Astrocyte (in vitro differentiated cells and primary cell): ENCODE measurements around the gene ETFA. TPM values are rescaled to one million over a fixed set of nuclear protein-coding genes. Genes with fewer than 3 reads are reported as not detected.

ENCODE experiments used
- DNase-seq: peaks from one replicate; pipeline ENCODE4 v3.0.0-alpha.2; 2010; ENCODE audit warnings: low read depth
- FAIRE-seq: peaks from 2 replicates; lab custom pipeline; 2011; peaks lifted over from hg19 to GRCh38; lab: Jason Lieb, UNC
- H2AFZ ChIP-seq: 2 replicates; pipeline ENCODE4 v1.6.0; 2012; ENCODE audit warnings: low read depth, low read length, inconsistent platforms
- H3K27ac ChIP-seq: 2 replicates; pipeline ENCODE4 v1.5.1; 2011; ENCODE audit warnings: low read depth, low read length, inconsistent platforms
- H3K27me3 ChIP-seq: 2 replicates; pipeline ENCODE4 v1.6.0; 2011; ENCODE audit warnings: low read length, inconsistent platforms; ENCODE audit not compliant: insufficient read depth
- H3K36me3 ChIP-seq: 2 replicates; pipeline ENCODE4 v1.5.1; 2011; ENCODE audit warnings: low read length, inconsistent platforms; ENCODE audit not compliant: insufficient read depth
- H3K4me1 ChIP-seq: 2 replicates; pipeline ENCODE4 v1.5.1; 2011; ENCODE audit warnings: low read length, inconsistent platforms; ENCODE audit not compliant: insufficient read depth
- H3K4me2 ChIP-seq: 2 replicates; pipeline ENCODE4 v1.6.0; 2012; ENCODE audit warnings: low read length, inconsistent platforms
- H3K4me3 ChIP-seq: 2 replicates; pipeline ENCODE4 v1.5.1; 2011; ENCODE audit warnings: low read depth, mild to moderate bottlenecking, low read length, inconsistent platforms; ENCODE audit not compliant: insufficient read depth
- H3K79me2 ChIP-seq: 2 replicates; pipeline ENCODE4 v1.6.0; 2012; ENCODE audit warnings: mild to moderate bottlenecking, low read length, inconsistent platforms; ENCODE audit not compliant: insufficient read depth
- H3K9ac ChIP-seq: 2 replicates; pipeline ENCODE4 v1.6.0; 2012; ENCODE audit warnings: mild to moderate bottlenecking, low read length, inconsistent platforms
- H3K9me3 ChIP-seq: 2 replicates; pipeline ENCODE4 v1.5.1; 2012; ENCODE audit warnings: low read depth, mild to moderate bottlenecking, low read length, inconsistent platforms; ENCODE audit not compliant: insufficient read depth
- H4K20me1 ChIP-seq: 2 replicates; pipeline ENCODE4 v1.6.0; 2012; ENCODE audit warnings: low read length, inconsistent platforms; ENCODE audit not compliant: insufficient read depth
- H3K27ac Mint-ChIP-seq: one replicate; pipeline ENCODE4 v1.8.0; 2021; ENCODE audit warnings: mild to moderate bottlenecking, mixed read lengths; ENCODE audit not compliant: unreplicated experiment
- H3K27me3 Mint-ChIP-seq: one replicate; pipeline ENCODE4 v1.8.0; 2021; ENCODE audit warnings: low read depth, mixed read lengths; ENCODE audit not compliant: unreplicated experiment
- H3K36me3 Mint-ChIP-seq: one replicate; pipeline ENCODE4 v1.8.0; 2021; ENCODE audit warnings: low read depth, mixed read lengths; ENCODE audit not compliant: unreplicated experiment
- H3K4me1 Mint-ChIP-seq: one replicate; pipeline ENCODE4 v1.8.0; 2021; ENCODE audit warnings: low read depth, mixed read lengths; ENCODE audit not compliant: unreplicated experiment
- H3K4me3 Mint-ChIP-seq: one replicate; pipeline ENCODE4 v1.8.0; 2021; ENCODE audit warnings: mild to moderate bottlenecking, moderate library complexity, mixed read lengths; ENCODE audit not compliant: unreplicated experiment
- H3K9me3 Mint-ChIP-seq: one replicate; pipeline ENCODE4 v1.8.0; 2021; ENCODE audit warnings: mild to moderate bottlenecking, mixed read lengths; ENCODE audit not compliant: unreplicated experiment
- EZH2 ChIP-seq: IDR thresholded peaks from 2 replicates; pipeline ENCODE4 v1.6.1; 2012; ENCODE audit warnings: mild to moderate bottlenecking, low read length, inconsistent platforms; ENCODE audit not compliant: insufficient read depth
- total RNA-seq: library from RNA; stranded (reverse); gene quantifications from 2 replicates; pipeline ENCODE4 v1.2.1, GENCODE V29; 2021
- TF ChIP-seq, protein P1 (sequence below): IDR thresholded peaks from 2 replicates; pipeline ENCODE4 v1.5.1; 2011; ENCODE audit warnings: low read depth, mild to moderate bottlenecking, inconsistent platforms, low read length, moderate library complexity; ENCODE audit not compliant: insufficient read depth

The ETFA gene
- total RNA-seq, 1 donor from 2014 or later: 126 TPM

DNA sequence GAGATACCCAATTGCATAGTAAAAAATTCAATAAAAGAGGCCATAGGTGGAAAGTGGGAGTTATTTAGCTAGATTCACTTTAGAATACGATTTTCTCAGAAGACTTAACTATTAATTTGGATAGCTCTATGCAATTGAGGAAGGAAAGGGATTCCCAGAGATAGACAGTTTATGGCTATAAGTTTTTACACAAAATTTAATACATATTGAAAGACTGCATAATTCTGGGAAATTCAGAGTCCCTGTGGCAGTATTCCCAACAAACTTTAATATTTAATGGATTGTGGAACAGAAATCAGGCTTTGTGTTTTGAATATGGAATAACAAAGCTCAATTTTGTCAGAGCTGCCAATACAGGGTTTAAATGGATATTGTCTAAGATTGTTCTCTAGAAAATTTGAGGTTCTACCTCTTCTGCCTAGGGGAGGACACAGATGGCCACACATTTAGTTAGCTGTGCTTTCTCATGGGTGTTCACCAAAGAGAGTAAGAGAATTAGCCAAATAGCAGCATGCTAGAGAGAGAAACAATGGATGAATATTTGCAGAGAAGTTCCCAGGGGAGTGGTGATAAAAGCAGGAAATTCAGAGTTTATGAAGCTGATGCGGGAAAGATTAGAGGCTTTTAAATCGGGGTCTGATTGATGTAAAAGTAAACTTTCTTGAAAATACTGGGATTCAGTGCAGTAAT is 33.8 kb upstream of the ETFA start:
- Mint-ChIP-seq H3K27ac (peak overlapping the region; percentile 43), H3K9me3 (peaks cover 18% of the 10 kb centered on the region)
- FAIRE-seq: no peak

GRCh38 chr15:76343313-76343996 is 32.2 kb upstream of the ETFA start:
- Histone ChIP-seq H3K36me3 (no peaks in the 10 kb centered on the region), H3K9ac (no peak overlapping the region), H3K79me2 (no peaks in the 10 kb centered on the region), H3K4me2 (no peak overlapping the region), H3K27ac (no peak overlapping the region), H2AFZ (no peak overlapping the region), H3K9me3 (peaks cover 2% of the 10 kb centered on the region), H4K20me1 (peaks cover 38% of the 10 kb centered on the region), H3K4me1 (peaks cover 22% of the 10 kb centered on the region), H3K4me3 (no peak overlapping the region), H3K27me3 (peaks cover 92% of the 10 kb centered on the region)
- H3K36me3 Mint-ChIP-seq: peaks cover 6% of the 10 kb centered on the region
- peaks cover 75% of the 10 kb centered on the region for H3K27me3 Mint-ChIP-seq
- H3K9me3 Mint-ChIP-seq: peaks cover 20% of the 10 kb centered on the region
- TF ChIP-seq, protein P1, sequence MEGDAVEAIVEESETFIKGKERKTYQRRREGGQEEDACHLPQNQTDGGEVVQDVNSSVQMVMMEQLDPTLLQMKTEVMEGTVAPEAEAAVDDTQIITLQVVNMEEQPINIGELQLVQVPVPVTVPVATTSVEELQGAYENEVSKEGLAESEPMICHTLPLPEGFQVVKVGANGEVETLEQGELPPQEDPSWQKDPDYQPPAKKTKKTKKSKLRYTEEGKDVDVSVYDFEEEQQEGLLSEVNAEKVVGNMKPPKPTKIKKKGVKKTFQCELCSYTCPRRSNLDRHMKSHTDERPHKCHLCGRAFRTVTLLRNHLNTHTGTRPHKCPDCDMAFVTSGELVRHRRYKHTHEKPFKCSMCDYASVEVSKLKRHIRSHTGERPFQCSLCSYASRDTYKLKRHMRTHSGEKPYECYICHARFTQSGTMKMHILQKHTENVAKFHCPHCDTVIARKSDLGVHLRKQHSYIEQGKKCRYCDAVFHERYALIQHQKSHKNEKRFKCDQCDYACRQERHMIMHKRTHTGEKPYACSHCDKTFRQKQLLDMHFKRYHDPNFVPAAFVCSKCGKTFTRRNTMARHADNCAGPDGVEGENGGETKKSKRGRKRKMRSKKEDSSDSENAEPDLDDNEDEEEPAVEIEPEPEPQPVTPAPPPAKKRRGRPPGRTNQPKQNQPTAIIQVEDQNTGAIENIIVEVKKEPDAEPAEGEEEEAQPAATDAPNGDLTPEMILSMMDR: no peak
- TF ChIP-seq EZH2: no peak
- no peak overlapping the region for H3K27ac Mint-ChIP-seq
- no peak overlapping the region for H3K4me3 Mint-ChIP-seq
- FAIRE-seq (no peak), DNase-seq (no peak)
- H3K4me1 Mint-ChIP-seq: peaks cover 12% of the 10 kb centered on the region

More for the DNA sequence above, 33.8 kb upstream of the ETFA start:
- no peak overlapping the region for H3K27ac ChIP-seq
- H3K4me3 ChIP-seq: no peak overlapping the region
- H4K20me1 ChIP-seq: peaks cover 23% of the 10 kb centered on the region
- peaks cover 2% of the 10 kb centered on the region for H3K9me3 ChIP-seq
- no peaks in the 10 kb centered on the region for H3K79me2 ChIP-seq
- DNase-seq: no peak
- H3K4me2 ChIP-seq: no peak overlapping the region
- TF ChIP-seq EZH2: no peak
- TF ChIP-seq, protein P1: no peak
- H3K27me3 ChIP-seq: peaks cover 76% of the 10 kb centered on the region
- no peak overlapping the region for H2AFZ ChIP-seq
- peaks cover 64% of the 10 kb centered on the region for H3K27me3 Mint-ChIP-seq
- no peak overlapping the region for H3K9ac ChIP-seq
- H3K4me1 ChIP-seq: peaks cover 19% of the 10 kb centered on the region
- peak overlapping the region; percentile 5 for H3K4me3 Mint-ChIP-seq
- H3K4me1 Mint-ChIP-seq: peaks cover 13% of the 10 kb centered on the region
- H3K36me3 ChIP-seq: no peaks in the 10 kb centered on the region
- H3K36me3 Mint-ChIP-seq: peaks cover 6% of the 10 kb centered on the region
